HAP-1 (cell line): ENCODE results near the gene RALGAPB.

Experiments
- DNase-seq, 2 experiments: peaks; one replicate each; pipeline ENCODE4 v3.0.0-alpha.2; 2016 to 2020; ENCODE audit warnings: low spot score in 2 of 2
- H3K27me3 ChIP-seq: fragments of 250-450 bp; sonication (Bioruptor Pico); 2 replicates; pipeline ENCODE4 v1.5.1; 2020; ENCODE audit warnings: low read depth, mild to moderate bottlenecking, moderate library complexity
- H3K36me3 ChIP-seq: fragments of 250-450 bp; sonication (Bioruptor Pico); replicated peaks from 2 replicates; pipeline ENCODE4 v1.5.1; 2020; ENCODE audit warnings: mild to moderate bottlenecking
- H3K4me1 ChIP-seq: fragments of 250-450 bp; sonication (Bioruptor Pico); 2 replicates; pipeline ENCODE4 v1.5.1; 2020; ENCODE audit warnings: mild to moderate bottlenecking
- H3K4me3 ChIP-seq: fragments of 250-450 bp; sonication (Bioruptor Pico); 2 replicates; pipeline ENCODE4 v1.5.1; 2020; ENCODE audit warnings: mild to moderate bottlenecking, moderate library complexity
- H3K9me3 ChIP-seq: fragments of 250-450 bp; sonication (Bioruptor Pico); 2 replicates; pipeline ENCODE4 v1.5.1; 2020; ENCODE audit warnings: mild to moderate bottlenecking, moderate library complexity
- in situ Hi-C: fragments of 300-500 bp; cut with MboI; formaldehyde crosslinking; loops from 3 replicates; pipeline ENCODE4 v1.14.3; 2020; ENCODE audit warnings: low sequenced_read_pairs, inconsistent platforms, mixed read lengths

Gene RALGAPB

DNA sequence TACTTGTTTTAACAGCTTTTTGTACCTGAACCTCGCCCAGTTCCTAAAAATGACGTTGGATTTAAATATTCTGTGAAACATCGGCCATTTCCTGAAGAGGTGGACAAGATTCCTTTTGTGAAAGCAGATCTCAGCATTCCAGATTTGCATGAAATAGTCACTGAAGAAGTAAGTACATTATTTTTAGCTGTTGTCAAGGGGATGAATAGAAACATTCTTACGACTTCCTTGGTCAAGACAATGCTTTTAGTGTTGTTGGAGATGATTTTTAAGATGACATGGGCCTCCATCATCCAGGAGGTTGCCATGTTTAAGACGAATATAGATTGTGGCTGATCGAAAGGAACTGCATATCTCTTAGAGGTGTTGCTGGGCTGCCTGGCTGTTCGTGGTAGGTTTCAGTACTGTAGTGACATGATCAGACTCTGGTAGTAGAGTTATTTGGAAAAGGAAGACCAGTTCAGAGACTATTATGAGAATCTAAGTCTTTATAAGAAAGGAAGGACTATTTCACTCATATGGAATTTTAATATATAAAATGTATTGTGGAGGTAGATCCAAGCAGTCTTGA, 78.5 kb downstream of the RALGAPB start:
- peaks cover 26% of the 10 kb centered on the region for H3K36me3 ChIP-seq
- H3K27me3 ChIP-seq: no peaks in the 10 kb centered on the region

GRCh38 chr20:38554986-38555385, 82.3 kb downstream of the RALGAPB start:
- no peak overlapping the region for H3K4me3 ChIP-seq
- H3K36me3 ChIP-seq: peaks cover 32% of the 10 kb centered on the region
- no peaks in the 10 kb centered on the region for H3K9me3 ChIP-seq
- no peaks in the 10 kb centered on the region for H3K4me1 ChIP-seq
- no peak for DNase-seq
- no peaks in the 10 kb centered on the region for H3K27me3 ChIP-seq
- in situ Hi-C loops: no loop called here

More for the DNA sequence above, 78.5 kb downstream of the RALGAPB start:
- no peaks in the 10 kb centered on the region for H3K4me1 ChIP-seq
- in situ Hi-C loops: no loop called here
- DNase-seq: no peak
- H3K9me3 ChIP-seq: no peaks in the 10 kb centered on the region
- no peak overlapping the region for H3K4me3 ChIP-seq

GRCh38 chr20:38555395-38555794, 82.8 kb downstream of the RALGAPB start:
- Histone ChIP-seq H3K4me3 (no peak overlapping the region), H3K36me3 (peaks cover 32% of the 10 kb centered on the region), H3K27me3 (no peaks in the 10 kb centered on the region), H3K4me1 (no peaks in the 10 kb centered on the region), H3K9me3 (no peaks in the 10 kb centered on the region)
- in situ Hi-C loops: no loop called here
- no peak for DNase-seq

GRCh38 chr20:38557174-38557573, 84.5 kb downstream of the RALGAPB start:
- peaks cover 22% of the 10 kb centered on the region for H3K36me3 ChIP-seq
- H3K4me1 ChIP-seq: no peaks in the 10 kb centered on the region
- no peaks in the 10 kb centered on the region for H3K9me3 ChIP-seq
- DNase-seq: no peak
- H3K27me3 ChIP-seq: no peaks in the 10 kb centered on the region
- H3K4me3 ChIP-seq: no peak overlapping the region
- in situ Hi-C loops: no loop called here

- Histone ChIP-seq H3K27me3 (no peaks in the 10 kb centered on the region), H3K36me3 (peaks cover 19% of the 10 kb centered on the region)
- DNase-seq: no peak
These were observed 86.1 kb downstream of the RALGAPB start for GRCh38 chr20:38558596-38559360.

GRCh38 chr20:38559764-38560163, 87.1 kb downstream of the RALGAPB start:
- in situ Hi-C loops: no loop called here
- H3K27me3 ChIP-seq: no peaks in the 10 kb centered on the region
- peaks cover 19% of the 10 kb centered on the region for H3K36me3 ChIP-seq
- no peak overlapping the region for H3K4me3 ChIP-seq
- H3K4me1 ChIP-seq: no peaks in the 10 kb centered on the region
- DNase-seq: no peak
- no peaks in the 10 kb centered on the region for H3K9me3 ChIP-seq

More at GRCh38 chr20:38558596-38559360, 86.1 kb downstream of the RALGAPB start:
- H3K4me3 ChIP-seq: no peak overlapping the region
- H3K9me3 ChIP-seq: no peaks in the 10 kb centered on the region
- in situ Hi-C loops: no loop called here
- H3K4me1 ChIP-seq: no peaks in the 10 kb centered on the region

GRCh38 chr20:38563802-38564431, 91.3 kb downstream of the RALGAPB start:
- Histone ChIP-seq H3K36me3 (peaks cover 8% of the 10 kb centered on the region), H3K4me1 (no peaks in the 10 kb centered on the region), H3K4me3 (no peak overlapping the region), H3K9me3 (no peaks in the 10 kb centered on the region), H3K27me3 (no peaks in the 10 kb centered on the region)
- in situ Hi-C loops: no loop called here
- DNase-seq: no peak

GRCh38 chr20:38564680-38565079, 92.0 kb downstream of the RALGAPB start:
- in situ Hi-C loops: no loop called here
- H3K36me3 ChIP-seq: peaks cover 9% of the 10 kb centered on the region; the same call in 1 of the 2 replicates
- no peak overlapping the region for H3K4me3 ChIP-seq

GRCh38 chr20:38566036-38566598, 93.5 kb downstream of the RALGAPB start:
- Histone ChIP-seq H3K27me3 (no peaks in the 10 kb centered on the region), H3K36me3 (peaks cover 12% of the 10 kb centered on the region), H3K4me1 (no peaks in the 10 kb centered on the region), H3K9me3 (no peaks in the 10 kb centered on the region), H3K4me3 (no peak overlapping the region)
- DNase-seq: no peak
- in situ Hi-C loops: no loop called here

More at GRCh38 chr20:38564680-38565079, 92.0 kb downstream of the RALGAPB start:
- H3K27me3 ChIP-seq: no peaks in the 10 kb centered on the region
- no peak for DNase-seq
- H3K4me1 ChIP-seq: no peaks in the 10 kb centered on the region
- H3K9me3 ChIP-seq: no peaks in the 10 kb centered on the region

DNA sequence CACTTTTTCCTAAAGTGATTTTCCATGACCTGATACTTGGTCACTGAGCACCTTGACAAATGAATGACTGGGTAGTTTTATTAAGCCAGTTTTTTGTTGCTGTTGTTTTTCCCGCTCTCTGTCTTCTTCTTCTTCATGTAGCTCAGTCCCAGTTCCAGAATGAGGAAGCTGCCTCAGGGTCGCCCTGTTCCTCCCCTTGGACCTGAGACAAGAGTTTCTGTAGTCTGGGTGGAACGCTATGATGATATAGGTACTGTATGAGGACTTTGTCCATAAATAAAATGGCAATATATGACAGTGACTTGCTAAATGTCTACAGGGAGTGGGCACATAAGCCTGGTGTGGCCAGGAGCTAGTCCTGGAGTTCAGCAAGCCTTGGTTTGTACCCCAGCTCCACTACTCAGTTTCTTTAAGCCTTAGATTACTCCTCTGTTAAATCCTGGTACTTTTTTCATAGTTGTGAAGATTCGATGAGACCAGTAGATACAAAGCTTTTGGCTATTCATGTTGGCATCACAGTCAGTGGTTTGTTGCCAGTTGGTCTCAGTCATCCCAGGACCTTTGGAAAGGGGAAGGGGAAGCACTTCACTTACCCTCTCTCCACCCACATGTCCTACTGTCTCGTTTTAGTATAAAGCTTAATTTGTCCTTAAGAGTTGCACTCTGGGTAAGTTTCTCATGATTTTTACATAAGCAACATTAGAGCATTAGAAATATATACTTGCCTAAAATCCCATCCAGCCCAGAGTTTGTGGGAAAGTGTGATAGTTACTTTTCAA, 97.3 kb downstream of the RALGAPB start:
- DNase-seq: no peak
- Histone ChIP-seq H3K36me3 (peaks cover 27% of the 10 kb centered on the region), H3K9me3 (no peaks in the 10 kb centered on the region), H3K27me3 (no peaks in the 10 kb centered on the region), H3K4me3 (no peak overlapping the region), H3K4me1 (no peaks in the 10 kb centered on the region)
- in situ Hi-C loops: no loop called here

DNA sequence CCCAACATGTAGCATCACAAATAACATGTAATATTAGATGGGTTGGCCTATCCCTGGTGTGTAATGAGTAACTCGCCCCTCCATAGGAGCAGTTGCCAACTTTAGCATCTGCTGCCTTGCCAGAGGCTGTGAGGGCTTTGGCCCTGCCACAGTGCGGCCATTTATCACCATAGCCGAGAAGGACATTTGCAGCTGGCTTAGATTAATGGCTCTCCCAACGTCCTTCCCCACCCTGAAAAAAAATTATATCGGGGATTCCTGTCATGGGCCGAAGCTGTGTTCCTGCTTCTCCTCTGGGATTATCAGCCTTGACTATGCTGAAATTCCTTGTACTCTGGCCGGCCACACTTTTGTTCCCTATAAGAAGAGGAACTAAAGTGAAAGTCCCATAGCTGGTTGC, 100.8 kb downstream of the RALGAPB start:
- no peaks in the 10 kb centered on the region for H3K27me3 ChIP-seq
- no peaks in the 10 kb centered on the region for H3K9me3 ChIP-seq
- peaks cover 38% of the 10 kb centered on the region for H3K36me3 ChIP-seq
- no peak overlapping the region for H3K4me3 ChIP-seq
- H3K4me1 ChIP-seq: no peaks in the 10 kb centered on the region
- in situ Hi-C loops: no loop called here
- no peak for DNase-seq

DNA sequence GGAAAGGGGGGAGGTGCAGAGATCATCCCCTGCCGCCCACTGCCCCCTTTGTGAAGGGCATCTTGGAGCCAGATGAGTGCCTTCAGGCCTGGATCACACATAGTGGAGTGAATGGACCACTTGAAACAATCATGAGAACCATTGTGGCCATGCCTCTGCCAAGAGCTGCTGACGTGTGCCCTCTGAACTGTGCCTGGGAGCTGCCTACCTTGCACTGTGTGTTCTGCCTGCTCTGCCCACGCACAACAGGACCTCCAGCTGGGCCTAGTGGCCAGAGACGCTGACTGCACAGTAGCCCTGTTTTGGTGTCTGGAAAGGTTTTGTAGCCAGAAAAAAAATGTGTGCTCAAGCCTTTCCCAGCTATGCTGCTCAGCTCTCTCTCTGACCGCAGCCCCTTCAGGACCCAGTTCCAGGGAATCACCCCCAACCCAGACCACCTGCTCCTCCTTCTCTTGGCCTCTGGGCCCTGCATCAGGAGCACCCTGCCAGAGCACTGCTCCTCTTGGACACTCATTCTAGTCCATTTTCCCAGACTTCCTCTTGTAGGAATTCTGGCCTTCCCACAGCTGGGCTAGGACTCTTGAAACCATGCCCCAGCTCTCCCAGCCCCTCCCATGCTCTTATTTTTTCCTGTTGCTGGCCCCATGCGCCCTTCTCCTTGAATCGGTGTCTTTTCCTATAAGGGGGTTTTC, 106.7 kb downstream of the RALGAPB start:
- H3K9me3 ChIP-seq: no peaks in the 10 kb centered on the region
- H3K36me3 ChIP-seq: peaks cover 21% of the 10 kb centered on the region
- H3K4me1 ChIP-seq: no peaks in the 10 kb centered on the region
- DNase-seq: no peak
- in situ Hi-C loops: no loop called here
- no peaks in the 10 kb centered on the region for H3K27me3 ChIP-seq
- no peak overlapping the region for H3K4me3 ChIP-seq

DNA sequence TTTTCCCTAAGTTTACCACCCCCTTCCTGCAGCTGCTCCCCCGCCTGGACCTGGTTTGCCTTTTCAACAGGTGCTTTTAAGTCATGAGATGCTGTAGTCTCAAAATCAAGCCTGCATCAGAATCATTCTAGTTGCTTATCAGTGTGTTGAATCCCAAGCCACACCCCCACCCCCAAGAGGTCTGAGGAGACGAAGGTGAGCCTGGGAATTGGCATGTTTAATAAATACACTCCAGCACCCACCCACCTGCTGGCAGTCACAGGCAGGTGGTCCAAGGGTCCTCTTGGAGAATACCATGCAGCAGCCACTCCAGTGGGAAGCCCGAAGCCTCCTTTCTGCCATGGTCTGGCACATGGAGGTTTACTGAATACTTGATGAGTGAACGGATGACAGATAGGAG, 107.3 kb downstream of the RALGAPB start:
- Histone ChIP-seq H3K4me3 (no peak overlapping the region), H3K9me3 (no peaks in the 10 kb centered on the region), H3K36me3 (peaks cover 16% of the 10 kb centered on the region), H3K27me3 (no peaks in the 10 kb centered on the region), H3K4me1 (no peaks in the 10 kb centered on the region)
- DNase-seq: no peak
- in situ Hi-C loops: no loop called here
